HFFc6 (cell line): ENCODE results near the gene DPP3. TPM values are rescaled to one million over a fixed set of nuclear protein-coding genes. Genes with fewer than 3 reads are reported as not detected.
"Not testable (repeated sequence)": the region's sequence is repeated elsewhere in the genome, so short reads cannot be mapped to it uniquely, and the experiment has no call there.

Experiments used
- DNase-seq: peaks from one replicate; pipeline ENCODE4 v3.0.0-alpha.2; 2018
- H3K27ac Mint-ChIP-seq: 2 replicates; pipeline ENCODE4 v1.8.0; 2020; ENCODE audit warnings: mild to moderate bottlenecking, mixed read lengths
- H3K27me3 Mint-ChIP-seq: 2 replicates; pipeline ENCODE4 v1.8.0; 2021; ENCODE audit warnings: mild to moderate bottlenecking, moderate library complexity, mixed read lengths; ENCODE audit not compliant: insufficient read depth
- H3K36me3 Mint-ChIP-seq: 2 replicates; pipeline ENCODE4 v1.8.0; 2021; ENCODE audit warnings: low read depth, mixed read lengths
- H3K4me1 Mint-ChIP-seq: 2 replicates; pipeline ENCODE4 v1.8.0; 2020; ENCODE audit warnings: low read depth, mixed read lengths
- H3K4me3 Mint-ChIP-seq: 2 replicates; pipeline ENCODE4 v1.8.0; 2020; ENCODE audit warnings: mild to moderate bottlenecking, moderate library complexity, mixed read lengths
- H3K9me3 Mint-ChIP-seq: 2 replicates; pipeline ENCODE4 v1.8.0; 2020; ENCODE audit warnings: mild to moderate bottlenecking, mixed read lengths
- total RNA-seq, 6 experiments: library from RNA; stranded (reverse); fragmentation: NEBNext Ultra II Directional; extraction: Animal tissue kit (Norgen Biotek cat#: 25700); gene quantifications; 2 replicates in 1 of 6; 3 replicates in 5 of 6; pipeline ENCODE4 v1.2.3, GENCODE V29; 2021
- TF ChIP-seq, protein P1 (sequence below): fragments of 200-600 bp; sonication (generic); IDR thresholded peaks from 2 replicates; pipeline ENCODE4 v1.5.0; 2021; ENCODE audit warnings: antibody characterized with exemption, mild to moderate bottlenecking

The DPP3 gene
- total RNA-seq, 6 experiments from 2014 or later, result 54.8 to 71.6 (median 58.2) TPM

DNA sequence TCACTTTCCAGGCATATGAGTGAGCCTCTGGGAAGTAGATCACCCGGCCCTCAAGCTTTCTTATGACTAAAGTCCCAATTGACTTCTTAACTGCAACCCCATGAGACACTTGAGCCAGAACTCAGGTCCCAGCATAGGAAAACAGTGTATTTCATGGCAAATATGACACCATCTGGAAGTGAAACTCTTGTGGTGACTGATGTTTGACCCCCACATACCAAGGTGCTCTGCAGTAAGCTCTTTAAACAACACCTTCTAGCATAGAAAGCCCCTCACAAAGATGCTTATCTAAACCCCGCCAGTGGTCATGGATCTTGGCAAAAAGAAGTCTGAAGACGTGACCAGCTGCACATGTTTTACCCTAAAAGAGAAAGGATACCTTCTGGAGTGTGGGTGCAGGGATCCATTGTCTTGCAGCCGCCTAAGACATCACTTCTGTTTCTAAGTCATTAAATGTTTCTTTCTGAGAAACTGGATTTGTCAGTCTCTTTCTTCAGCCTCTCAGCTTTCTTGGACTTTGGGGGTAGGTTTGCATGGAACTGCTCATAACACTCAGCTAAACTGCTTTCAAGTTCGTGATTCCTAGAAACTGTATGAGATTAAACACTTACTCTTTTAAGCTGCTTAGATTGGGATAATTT lies 21.0 kb upstream of the DPP3 start:
- H3K27ac Mint-ChIP-seq, result no peak overlapping the region
- H3K4me1 Mint-ChIP-seq, result peaks cover 14% of the 10 kb centered on the region; the same call in 1 of the 2 replicates
- H3K9me3 Mint-ChIP-seq, result peaks cover 24% of the 10 kb centered on the region
- H3K36me3 Mint-ChIP-seq, result peaks cover 8% of the 10 kb centered on the region; the same call in 1 of the 2 replicates
- H3K27me3 Mint-ChIP-seq, result peaks cover 13% of the 10 kb centered on the region
- TF ChIP-seq, protein P1, sequence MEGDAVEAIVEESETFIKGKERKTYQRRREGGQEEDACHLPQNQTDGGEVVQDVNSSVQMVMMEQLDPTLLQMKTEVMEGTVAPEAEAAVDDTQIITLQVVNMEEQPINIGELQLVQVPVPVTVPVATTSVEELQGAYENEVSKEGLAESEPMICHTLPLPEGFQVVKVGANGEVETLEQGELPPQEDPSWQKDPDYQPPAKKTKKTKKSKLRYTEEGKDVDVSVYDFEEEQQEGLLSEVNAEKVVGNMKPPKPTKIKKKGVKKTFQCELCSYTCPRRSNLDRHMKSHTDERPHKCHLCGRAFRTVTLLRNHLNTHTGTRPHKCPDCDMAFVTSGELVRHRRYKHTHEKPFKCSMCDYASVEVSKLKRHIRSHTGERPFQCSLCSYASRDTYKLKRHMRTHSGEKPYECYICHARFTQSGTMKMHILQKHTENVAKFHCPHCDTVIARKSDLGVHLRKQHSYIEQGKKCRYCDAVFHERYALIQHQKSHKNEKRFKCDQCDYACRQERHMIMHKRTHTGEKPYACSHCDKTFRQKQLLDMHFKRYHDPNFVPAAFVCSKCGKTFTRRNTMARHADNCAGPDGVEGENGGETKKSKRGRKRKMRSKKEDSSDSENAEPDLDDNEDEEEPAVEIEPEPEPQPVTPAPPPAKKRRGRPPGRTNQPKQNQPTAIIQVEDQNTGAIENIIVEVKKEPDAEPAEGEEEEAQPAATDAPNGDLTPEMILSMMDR, result no peak
- DNase-seq, result no peak
- H3K4me3 Mint-ChIP-seq, result no peak overlapping the region

DNA sequence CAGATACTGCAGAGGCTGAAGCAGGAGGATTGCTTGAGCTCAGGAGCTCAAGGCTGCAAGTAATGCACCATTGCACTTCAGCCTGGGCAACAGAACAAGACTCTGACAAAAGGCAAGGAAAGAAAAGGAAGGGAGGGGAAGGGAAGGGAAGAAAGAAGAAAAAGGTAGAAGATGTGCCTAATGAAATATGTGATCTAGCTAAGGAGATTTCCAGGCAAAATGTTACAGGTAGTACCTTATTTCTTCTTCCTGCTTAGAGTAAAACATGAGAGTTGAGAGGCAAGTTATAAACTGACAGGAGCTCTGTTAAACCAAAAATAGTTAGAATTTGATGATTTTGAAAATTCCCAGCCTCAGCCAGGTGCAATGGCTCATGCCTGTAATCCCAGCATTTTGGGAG lies 18.2 kb upstream of the DPP3 start:
- H3K9me3 Mint-ChIP-seq, result peaks cover 24% of the 10 kb centered on the region
- no peak overlapping the region for H3K4me3 Mint-ChIP-seq
- peaks cover 8% of the 10 kb centered on the region; the same call in 1 of the 2 replicates for H3K36me3 Mint-ChIP-seq
- no peak for DNase-seq
- peaks cover 11% of the 10 kb centered on the region for H3K27me3 Mint-ChIP-seq
- peaks cover 14% of the 10 kb centered on the region; the same call in 1 of the 2 replicates for H3K4me1 Mint-ChIP-seq
- TF ChIP-seq, protein P1, result no peak
- H3K27ac Mint-ChIP-seq, result no peak overlapping the region

DNA sequence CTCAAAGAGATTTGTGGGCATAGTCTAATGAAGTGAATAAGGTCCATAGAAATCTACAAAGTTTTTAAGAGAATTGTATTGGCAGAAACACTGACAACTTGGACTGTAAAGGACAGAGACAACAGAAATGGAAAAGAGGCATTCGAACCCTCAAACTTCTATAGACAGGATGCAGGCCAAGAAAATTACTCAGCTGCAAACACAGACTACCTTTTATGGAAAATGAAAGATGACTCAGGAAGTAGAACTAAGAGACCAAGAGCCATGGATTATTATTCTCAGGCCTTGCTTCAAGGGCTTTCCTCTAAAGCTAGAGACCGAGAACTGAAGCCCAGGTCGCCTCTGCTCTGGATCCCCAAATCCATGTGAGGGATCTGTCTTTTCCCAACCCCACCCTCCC lies 17.3 kb upstream of the DPP3 start:
- H3K9me3 Mint-ChIP-seq, result peaks cover 24% of the 10 kb centered on the region
- no peak for DNase-seq
- H3K4me3 Mint-ChIP-seq, result no peak overlapping the region
- H3K27ac Mint-ChIP-seq, result no peak overlapping the region
- TF ChIP-seq, protein P1, result no peak
- H3K27me3 Mint-ChIP-seq, result peaks cover 11% of the 10 kb centered on the region
- peaks cover 19% of the 10 kb centered on the region; the same call in 1 of the 2 replicates for H3K4me1 Mint-ChIP-seq
- H3K36me3 Mint-ChIP-seq, result peaks cover 8% of the 10 kb centered on the region; the same call in 1 of the 2 replicates

GRCh38 chr11:66464116-66464515 lies 16.1 kb upstream of the DPP3 start:
- not testable (repeated sequence) for H3K4me3 Mint-ChIP-seq, H3K27ac Mint-ChIP-seq, DNase-seq, H3K36me3 Mint-ChIP-seq
- Mint-ChIP-seq H3K27me3 (peaks cover 11% of the 10 kb centered on the region), H3K4me1 (peaks cover 16% of the 10 kb centered on the region; the same call in 1 of the 2 replicates), H3K9me3 (peaks cover 24% of the 10 kb centered on the region)

DNA sequence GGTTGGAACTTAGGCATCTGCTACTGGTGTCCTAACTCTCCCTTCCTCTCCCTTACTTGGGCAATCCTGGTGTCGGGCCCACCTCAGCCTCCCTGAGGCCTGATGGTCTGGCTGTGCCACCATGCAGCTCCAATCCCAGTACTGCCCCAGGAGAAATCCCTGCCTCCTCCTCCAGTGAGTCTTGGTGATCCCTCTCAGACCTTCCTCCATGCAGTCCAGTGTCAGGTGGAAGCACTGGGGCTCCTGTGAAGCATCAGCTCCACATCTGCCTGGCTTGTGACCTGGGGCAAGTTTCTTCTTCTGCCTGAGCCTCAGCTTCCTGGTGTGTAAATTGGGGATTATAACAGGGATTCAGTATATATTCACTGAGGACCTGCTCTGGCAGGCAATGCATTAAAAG lies 15.3 kb upstream of the DPP3 start:
- H3K27ac Mint-ChIP-seq, result no peak overlapping the region
- H3K9me3 Mint-ChIP-seq, result peaks cover 24% of the 10 kb centered on the region
- peaks cover 7% of the 10 kb centered on the region for H3K27me3 Mint-ChIP-seq

More for the DNA sequence above, 15.3 kb upstream of the DPP3 start:
- Mint-ChIP-seq H3K4me3 (no peak overlapping the region), H3K36me3 (peaks cover 8% of the 10 kb centered on the region; the same call in 1 of the 2 replicates), H3K4me1 (peaks cover 12% of the 10 kb centered on the region; the same call in 1 of the 2 replicates)
- TF ChIP-seq, protein P1, result no peak
- DNase-seq, result no peak
